Lower leg skin (tissue), 3 donors: Measurements from ENCODE around the gene FABP2.
"Not testable (repeated sequence)": the region's sequence is repeated elsewhere in the genome, so short reads cannot be mapped to it uniquely, and the experiment has no call there.

ENCODE experiments used
- POLR2A ChIP-seq, 2 donors: fragments of 450-650 bp; IDR thresholded peaks; one replicate each; pipeline ENCODE4 v1.6.1; 2016 to 2017; ENCODE audit warnings: antibody characterized with exemption in 2 of 2, mild to moderate bottlenecking in 1 of 2, moderate library complexity in 1 of 2
- TF ChIP-seq, protein P1 (sequence below), 3 donors: fragments of 450-650 bp; IDR thresholded peaks; one replicate each; pipeline ENCODE4 v1.5.1; 2016; ENCODE audit warnings: antibody characterized with exemption in 3 of 3, mild to moderate bottlenecking in 3 of 3, moderate library complexity in 2 of 3

DNA sequence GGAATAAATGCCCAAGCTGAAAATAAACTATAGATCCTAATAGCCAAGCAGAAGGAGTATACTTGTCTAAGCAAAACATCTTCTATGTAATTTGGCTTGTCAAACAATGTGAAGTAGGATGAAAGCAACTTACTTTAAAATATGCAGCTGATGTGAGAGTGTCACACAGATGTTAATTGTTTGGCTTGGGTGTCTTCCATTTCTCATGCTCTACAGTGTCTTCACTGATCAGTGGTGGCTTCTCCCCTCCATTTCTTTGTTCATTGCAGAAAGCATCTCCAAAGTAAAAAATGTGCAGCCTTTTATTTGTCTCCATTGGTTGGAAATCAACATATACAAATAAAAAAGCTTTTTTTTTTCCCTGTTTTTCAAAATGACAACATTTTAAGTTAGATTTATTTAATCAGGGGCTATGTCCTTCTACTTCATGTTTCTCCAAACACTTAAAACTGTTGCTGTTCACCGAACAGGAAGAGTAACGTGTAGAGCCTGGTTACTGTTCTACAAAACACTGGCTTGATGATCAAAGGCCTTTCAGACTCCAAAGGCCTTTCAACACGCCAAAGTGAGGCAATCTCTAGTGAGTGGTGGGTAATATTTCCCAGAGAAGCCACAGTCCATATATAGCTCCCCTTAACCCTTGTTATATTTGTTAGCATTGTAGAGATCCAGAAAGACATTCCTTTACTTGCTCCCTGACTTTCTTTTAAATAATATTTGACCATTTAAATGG lies 49.2 kb upstream of the FABP2 start:
- TF ChIP-seq, protein P1, sequence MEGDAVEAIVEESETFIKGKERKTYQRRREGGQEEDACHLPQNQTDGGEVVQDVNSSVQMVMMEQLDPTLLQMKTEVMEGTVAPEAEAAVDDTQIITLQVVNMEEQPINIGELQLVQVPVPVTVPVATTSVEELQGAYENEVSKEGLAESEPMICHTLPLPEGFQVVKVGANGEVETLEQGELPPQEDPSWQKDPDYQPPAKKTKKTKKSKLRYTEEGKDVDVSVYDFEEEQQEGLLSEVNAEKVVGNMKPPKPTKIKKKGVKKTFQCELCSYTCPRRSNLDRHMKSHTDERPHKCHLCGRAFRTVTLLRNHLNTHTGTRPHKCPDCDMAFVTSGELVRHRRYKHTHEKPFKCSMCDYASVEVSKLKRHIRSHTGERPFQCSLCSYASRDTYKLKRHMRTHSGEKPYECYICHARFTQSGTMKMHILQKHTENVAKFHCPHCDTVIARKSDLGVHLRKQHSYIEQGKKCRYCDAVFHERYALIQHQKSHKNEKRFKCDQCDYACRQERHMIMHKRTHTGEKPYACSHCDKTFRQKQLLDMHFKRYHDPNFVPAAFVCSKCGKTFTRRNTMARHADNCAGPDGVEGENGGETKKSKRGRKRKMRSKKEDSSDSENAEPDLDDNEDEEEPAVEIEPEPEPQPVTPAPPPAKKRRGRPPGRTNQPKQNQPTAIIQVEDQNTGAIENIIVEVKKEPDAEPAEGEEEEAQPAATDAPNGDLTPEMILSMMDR (IDR thresholded peaks at IDR 0.05): not testable (repeated sequence)
- not testable (repeated sequence) for TF ChIP-seq POLR2A (IDR thresholded peaks at IDR 0.05)
